ENCODE results near the gene CHAD.
"Not testable (repeated sequence)": the region's sequence is repeated elsewhere in the genome, so short reads cannot be mapped to it uniquely, and the experiment has no call there.

CHAD gene

GRCh38 chr17:50495217-50495823 is 26.6 kb upstream of the CHAD start:
- no peak for DNase-seq (ENCODE audit: low read depth in 3 of 3)

GRCh38 chr17:50493744-50494143 is 25.1 kb upstream of the CHAD start:
- no peak for DNase-seq (ENCODE audit: low read depth in 3 of 3)

- no peak for DNase-seq (ENCODE audit: low read depth in 3 of 3)
These were observed 23.5 kb upstream of the CHAD start for GRCh38 chr17:50492214-50492613.

- no peak for DNase-seq (ENCODE audit: low read depth in 3 of 3)
These were observed 22.8 kb upstream of the CHAD start for GRCh38 chr17:50491505-50491904.

DNA sequence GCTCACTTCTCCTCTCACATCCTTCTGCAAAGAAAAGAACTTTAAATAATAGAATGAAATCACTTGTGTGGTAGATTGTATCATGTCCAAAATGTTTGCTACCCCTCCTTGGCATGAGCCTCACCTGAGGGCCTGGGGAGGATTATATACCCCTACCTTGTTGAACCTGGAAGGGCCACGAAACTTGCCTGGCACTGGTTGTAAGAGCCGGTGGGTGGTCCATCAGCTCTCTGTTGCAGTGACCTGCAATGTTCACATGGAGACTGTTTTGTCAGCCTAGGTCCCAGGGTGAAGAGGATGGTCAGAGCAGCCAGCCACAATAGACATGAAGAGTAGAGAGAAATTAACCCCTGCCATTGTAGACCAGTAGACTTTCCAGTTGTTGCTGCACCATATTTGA is 20.2 kb upstream of the CHAD start:
- no peak for DNase-seq (ENCODE audit: low read depth in 3 of 3)

DNA sequence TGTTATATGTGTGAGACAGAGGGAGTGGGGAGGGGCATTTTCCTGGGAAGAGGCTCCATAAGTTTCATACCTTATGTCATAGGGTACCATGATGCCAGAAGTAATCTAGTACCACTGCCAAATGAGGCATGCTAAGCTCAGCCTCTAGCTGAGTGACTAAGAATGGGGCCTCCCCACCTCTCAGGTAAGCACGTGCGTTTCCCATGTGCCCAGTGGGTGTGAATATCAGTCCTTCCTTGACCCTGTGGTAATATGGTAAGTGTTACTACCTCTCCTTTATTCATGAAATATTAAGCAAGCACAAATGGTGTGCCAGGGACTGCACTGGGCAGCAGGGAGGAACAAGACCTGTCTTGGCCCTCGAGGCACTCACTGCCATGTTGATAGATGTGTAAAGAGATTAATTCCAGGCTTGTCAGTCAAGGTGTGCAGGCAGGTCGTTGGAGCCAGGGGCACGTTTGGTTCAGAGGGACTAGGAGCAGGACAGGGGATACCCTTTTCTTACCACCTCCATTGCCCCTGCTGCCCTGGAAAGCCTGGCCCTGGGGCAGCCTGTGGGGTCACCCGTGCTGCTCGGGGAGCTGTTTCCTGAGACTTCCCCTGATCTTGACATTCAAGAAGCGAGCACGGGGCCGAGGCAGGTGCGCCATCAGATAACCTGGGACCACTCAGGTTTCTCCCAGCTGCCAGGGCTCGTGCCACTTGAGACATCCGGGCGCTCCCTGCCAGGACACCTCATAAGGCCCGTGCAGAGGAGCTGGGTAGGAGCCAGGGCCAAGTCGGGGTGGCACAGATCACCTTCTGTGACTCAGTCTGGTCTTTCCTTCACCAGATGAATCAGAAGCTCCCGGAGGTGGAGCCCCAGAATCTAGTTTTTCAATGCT is 18.8 kb upstream of the CHAD start:
- DNase-seq (ENCODE audit: low read depth in 3 of 3), result no peak

- DNase-seq (ENCODE audit: low read depth in 3 of 3), result no peak
These were observed 15.9 kb upstream of the CHAD start for GRCh38 chr17:50484386-50485155.

GRCh38 chr17:50483266-50483665 is 14.6 kb upstream of the CHAD start:
- DNase-seq (ENCODE audit: low read depth in 3 of 3), result no peak

GRCh38 chr17:50482516-50482915 is 13.8 kb upstream of the CHAD start:
- DNase-seq (ENCODE audit: low read depth in 3 of 3), result peak; percentile 40 to 51 (median 49)

DNA sequence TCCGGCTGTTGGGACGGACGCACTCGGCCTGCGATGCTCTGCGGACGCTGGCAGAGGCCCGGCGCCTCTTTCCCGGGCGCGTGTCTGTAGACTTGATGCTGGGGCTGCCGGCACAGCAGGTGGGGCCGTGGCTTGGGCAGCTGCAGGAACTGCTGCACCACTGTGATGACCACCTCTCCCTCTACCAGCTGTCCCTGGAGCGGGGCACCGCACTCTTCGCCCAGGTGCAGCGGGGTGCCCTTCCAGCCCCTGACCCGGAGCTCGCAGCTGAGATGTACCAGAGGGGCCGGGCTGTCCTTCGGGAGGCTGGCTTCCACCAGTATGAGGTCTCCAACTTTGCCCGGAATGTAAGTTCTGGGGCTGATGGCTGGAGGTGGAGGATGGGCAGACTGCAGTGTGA is 13.4 kb upstream of the CHAD start:
- DNase-seq (ENCODE audit: low read depth in 3 of 3), result no peak

- no peak for DNase-seq (ENCODE audit: low read depth in 3 of 3)
These were observed 13.0 kb upstream of the CHAD start for GRCh38 chr17:50481648-50482047.

DNA sequence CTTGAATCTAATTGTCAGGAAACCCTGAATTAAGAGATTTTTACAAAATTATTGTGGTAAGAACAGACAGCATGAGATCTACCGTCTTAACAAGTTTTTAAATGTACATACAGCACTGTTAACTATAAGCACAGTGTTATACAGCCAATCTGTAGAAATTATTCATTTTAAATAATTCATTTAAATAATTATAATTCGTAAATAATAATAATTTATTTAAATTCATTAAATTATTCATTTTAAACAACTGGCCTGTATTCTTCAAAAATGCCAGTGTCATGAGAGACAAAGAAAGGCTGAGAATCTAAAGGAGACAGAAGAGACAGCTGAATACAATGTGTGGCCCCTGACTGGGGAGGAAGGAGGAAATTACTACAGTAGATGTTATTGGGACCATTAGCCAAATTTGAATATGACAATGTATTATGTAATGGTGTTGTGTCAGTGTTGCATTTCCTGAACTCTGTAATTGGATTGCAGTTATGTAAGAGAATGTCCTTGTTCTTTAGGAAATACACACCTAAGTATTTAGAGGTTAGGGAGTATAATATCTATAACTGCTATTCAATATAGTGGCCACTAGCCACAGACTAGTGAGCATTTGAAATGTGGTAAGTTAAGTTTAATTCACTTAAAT is 12.3 kb upstream of the CHAD start:
- no peak for DNase-seq (ENCODE audit: low read depth in 3 of 3)

DNA sequence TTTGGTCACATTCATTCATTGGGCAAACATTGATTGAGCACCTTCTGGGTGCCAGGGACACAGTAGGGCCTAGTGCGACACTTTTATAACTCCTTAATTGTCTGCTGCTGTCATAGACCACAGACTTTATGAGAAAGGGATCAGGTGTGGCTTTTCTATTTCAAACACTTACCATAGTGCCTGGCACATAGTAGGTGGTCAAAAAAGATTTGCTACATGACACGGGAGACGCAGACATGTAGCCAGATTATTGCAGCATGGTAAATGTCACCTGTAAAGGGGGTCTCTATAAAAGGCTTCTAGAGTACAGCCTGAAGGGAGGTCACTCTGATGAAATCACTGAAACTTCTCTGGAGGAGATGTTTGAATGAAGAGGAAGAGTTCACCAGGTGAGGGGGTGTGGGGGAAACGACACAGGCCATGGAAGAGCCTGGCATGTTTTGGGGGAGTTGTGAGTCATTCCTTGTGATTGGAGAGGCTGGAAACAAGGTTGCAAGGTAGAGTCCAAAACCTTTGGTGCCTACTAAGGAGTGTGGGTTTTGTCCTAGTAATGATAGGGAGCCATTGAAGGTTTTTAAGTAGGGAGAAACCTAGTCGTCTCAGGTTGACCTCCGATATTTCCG is 11.6 kb upstream of the CHAD start:
- no peak for DNase-seq (ENCODE audit: low read depth in 3 of 3)

GRCh38 chr17:50479522-50480141 is 11.0 kb upstream of the CHAD start:
- peak; percentile 35 to 49 (median 43) for DNase-seq (ENCODE audit: low read depth in 3 of 3)

GRCh38 chr17:50478391-50479381 is 10.0 kb upstream of the CHAD start, which contains the start of gene RSAD1:
TSS of gene RSAD1 (plus strand) at chr17:50478860. CDS start at chr17:50478885, 25 bp downstream.
- peak; percentile 70 to 76 (median 74) for DNase-seq (ENCODE audit: low read depth in 3 of 3)

DNA sequence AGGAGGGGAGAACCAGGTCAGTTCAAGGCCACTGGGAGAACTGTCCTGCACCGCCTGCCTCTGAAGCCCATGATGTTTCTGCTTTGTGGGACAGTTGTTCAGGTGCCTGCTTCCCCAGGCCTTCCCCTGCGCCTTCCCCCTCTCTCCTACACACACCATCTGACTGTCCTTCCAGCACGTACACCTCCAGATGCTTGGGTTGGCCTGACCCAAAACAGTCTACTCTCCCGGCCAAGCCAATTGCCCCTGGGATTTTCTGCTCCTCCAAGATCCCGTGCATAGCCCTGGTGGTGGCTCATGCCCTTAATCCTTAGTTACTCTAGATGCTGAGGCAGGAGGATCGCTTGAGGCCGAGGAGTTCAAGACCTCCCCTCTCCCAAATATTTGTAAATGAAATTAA is 9.3 kb upstream of the CHAD start:
- DNase-seq (ENCODE audit: low read depth in 3 of 3), result no peak

- DNase-seq (ENCODE audit: low read depth in 3 of 3), result no peak
These were observed 8.1 kb upstream of the CHAD start for GRCh38 chr17:50476545-50477315.

DNA sequence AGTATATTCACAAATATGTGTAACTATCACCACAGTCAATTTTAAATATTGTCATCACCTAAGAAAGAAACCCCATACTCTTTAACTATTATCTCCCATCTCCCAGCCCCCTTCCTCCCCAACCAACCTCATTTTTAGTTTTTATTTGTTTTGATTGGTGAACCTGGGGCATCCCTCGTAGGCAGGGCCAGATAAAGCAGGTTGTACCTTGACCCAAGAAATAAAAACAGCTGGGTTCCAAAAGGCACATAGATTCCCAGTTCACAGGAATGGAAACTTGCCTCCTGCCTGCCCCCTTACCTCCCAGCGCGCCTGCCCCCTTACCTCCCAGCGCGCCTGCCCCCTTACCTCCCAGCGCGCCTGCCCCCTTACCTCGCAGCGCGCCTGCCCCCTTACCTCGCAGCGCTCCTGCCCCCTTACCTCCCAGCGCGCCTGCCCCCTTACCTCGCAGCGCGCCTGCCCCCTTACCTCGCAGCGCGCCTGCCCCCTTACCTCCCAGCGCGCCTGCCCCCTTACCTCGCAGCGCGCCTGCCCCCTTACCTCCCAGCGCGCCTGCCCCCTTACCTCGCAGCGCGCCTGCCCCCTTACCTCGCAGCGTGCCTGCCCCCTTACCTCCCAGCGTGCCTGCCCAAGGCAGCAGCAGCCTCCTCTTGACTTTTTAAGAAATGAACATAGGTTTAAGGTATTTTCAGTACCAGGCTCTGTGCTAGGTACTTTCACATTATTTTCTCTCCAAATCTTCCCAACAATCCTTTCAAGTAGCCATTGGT is 7.3 kb upstream of the CHAD start:
- not testable (repeated sequence) for DNase-seq (ENCODE audit: low read depth in 3 of 3)

All from stimulated activated CD4-positive, alpha-beta T cell treated with anti-CD3 and anti-CD28 coated beads, TNF-alpha, amount 100 ng/mL, for 4 hours (primary cell).